Epithelial cell of prostate (primary cell): ENCODE measurements around the gene BNC2.

Experiments
- DNase-seq: peaks from one replicate; pipeline ENCODE4 v3.0.0-alpha.2; 2011; ENCODE audit warnings: low read depth, low spot score
- H3K27ac ChIP-seq: fragments of 450-650 bp; 2 replicates; pipeline ENCODE4 v1.5.1; 2017; ENCODE audit warnings: mild to moderate bottlenecking

Gene BNC2

GRCh38 chr9:16368237-16369087 lies 502.0 kb downstream of the BNC2 start:
- peak overlapping the region; percentile 27 for H3K27ac ChIP-seq
- DNase-seq: peak; percentile 33

- DNase-seq: peak; percentile 46
- peak overlapping the region; percentile 27 for H3K27ac ChIP-seq
Measured at GRCh38 chr9:16367605-16368231, 502.8 kb downstream of the BNC2 start.

GRCh38 chr9:16364347-16364746 lies 506.1 kb downstream of the BNC2 start:
- DNase-seq: no peak
- H3K27ac ChIP-seq: no peak overlapping the region

- H3K27ac ChIP-seq: no peak overlapping the region
- DNase-seq: no peak
Measured at GRCh38 chr9:16363916-16364315, 506.6 kb downstream of the BNC2 start.

GRCh38 chr9:16363073-16363781 lies 507.2 kb downstream of the BNC2 start:
- H3K27ac ChIP-seq: no peak overlapping the region
- DNase-seq: no peak

GRCh38 chr9:16361939-16362338 lies 508.5 kb downstream of the BNC2 start:
- H3K27ac ChIP-seq: no peak overlapping the region
- DNase-seq: no peak

- DNase-seq: no peak
- H3K27ac ChIP-seq: no peak overlapping the region
Measured at GRCh38 chr9:16361118-16361517, 509.4 kb downstream of the BNC2 start.

- no peak overlapping the region for H3K27ac ChIP-seq
- no peak for DNase-seq
Measured at GRCh38 chr9:16360247-16360646, 510.2 kb downstream of the BNC2 start.
